Measurements from ENCODE around the gene POC1B. TPM values are rescaled to one million over a fixed set of nuclear protein-coding genes. Genes with fewer than 3 reads are reported as not detected.

Gene POC1B
- total RNA-seq, 1 experiment from 2014 or later: 13.0 TPM

DNA sequence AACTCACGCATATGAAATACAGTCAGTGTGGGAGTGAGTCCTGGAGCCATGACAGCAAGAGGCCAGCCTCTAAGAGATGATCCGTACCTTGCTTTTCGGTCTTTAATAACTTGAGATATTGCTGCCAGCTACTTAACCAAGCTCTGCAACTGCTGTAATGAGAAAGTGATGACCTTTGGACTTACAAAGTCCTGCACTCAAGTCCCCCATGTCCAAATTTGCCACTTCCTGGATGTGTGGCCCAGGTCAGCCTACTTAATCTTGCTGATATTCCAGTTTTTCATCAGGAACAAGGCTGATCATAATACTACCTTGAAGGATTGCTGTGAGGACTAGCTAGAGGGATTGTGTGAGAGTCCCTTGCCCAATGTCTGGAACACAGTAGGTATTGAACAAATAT is 139.7 kb downstream of the POC1B start:
- DNase-seq (ENCODE audit: low read depth, low spot score): no peak
- in situ Hi-C loops (cut with HindIII; ENCODE audit: low pct_unique_long_range_greater_than_20kb, low sequenced_read_pairs): no loop called here

DNA sequence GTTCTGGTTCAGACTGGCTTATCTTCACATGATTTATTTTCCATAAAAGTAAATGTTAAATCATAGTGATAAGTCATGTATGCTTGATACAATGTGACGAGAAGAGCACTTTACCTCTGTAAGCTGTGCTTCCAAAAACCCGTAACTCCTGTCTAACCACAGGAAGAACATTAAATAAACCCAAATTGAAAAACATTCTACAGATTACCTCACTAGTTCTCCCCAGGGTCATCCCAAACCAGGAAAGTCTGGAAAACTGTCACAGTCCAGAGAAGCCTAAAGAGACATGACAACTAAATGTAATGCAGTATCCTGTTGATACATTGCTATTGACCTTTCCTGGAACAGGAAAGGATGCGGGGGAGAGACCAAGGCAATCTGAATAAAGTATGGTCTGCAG is 141.0 kb downstream of the POC1B start:
- DNase-seq (ENCODE audit: low read depth, low spot score): no peak
- in situ Hi-C loops (cut with HindIII; ENCODE audit: low pct_unique_long_range_greater_than_20kb, low sequenced_read_pairs): no loop called here

DNA sequence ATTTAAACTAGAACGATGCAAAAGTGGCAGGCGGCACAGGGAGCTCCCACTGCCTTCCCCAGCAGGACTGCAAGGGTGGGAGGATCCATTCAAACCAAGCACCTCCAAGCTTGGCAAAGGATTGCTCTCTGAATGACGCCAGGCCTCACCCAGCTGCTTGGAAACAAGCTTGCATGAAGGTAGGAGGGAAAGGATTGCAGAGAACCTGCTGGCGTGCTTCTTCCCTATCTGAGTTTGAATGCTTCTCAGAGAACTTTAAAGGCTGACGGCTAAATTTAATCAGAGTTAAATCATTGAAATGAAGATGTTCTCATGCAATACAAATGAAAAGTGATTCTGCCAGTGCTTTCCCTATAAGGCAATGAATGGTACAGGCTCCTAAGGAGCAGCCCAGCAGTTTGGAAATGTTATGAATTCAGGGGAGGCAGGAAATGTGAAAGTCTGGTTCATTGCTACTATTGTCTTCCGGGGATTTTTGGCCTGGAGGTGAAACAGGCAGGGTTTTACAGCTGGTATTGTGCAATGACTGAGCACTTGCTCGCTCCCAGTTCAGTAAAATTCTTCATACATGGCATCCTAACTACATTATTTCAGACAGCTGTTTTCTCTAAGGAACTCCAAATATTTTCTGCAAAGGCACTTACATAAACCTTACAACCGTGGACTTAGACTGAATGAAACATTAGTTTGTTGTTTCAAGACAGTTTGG is 141.6 kb downstream of the POC1B start:
- peak; percentile 48 for DNase-seq (ENCODE audit: low read depth, low spot score)
- in situ Hi-C loops (cut with HindIII; ENCODE audit: low pct_unique_long_range_greater_than_20kb, low sequenced_read_pairs): no loop called here

DNA sequence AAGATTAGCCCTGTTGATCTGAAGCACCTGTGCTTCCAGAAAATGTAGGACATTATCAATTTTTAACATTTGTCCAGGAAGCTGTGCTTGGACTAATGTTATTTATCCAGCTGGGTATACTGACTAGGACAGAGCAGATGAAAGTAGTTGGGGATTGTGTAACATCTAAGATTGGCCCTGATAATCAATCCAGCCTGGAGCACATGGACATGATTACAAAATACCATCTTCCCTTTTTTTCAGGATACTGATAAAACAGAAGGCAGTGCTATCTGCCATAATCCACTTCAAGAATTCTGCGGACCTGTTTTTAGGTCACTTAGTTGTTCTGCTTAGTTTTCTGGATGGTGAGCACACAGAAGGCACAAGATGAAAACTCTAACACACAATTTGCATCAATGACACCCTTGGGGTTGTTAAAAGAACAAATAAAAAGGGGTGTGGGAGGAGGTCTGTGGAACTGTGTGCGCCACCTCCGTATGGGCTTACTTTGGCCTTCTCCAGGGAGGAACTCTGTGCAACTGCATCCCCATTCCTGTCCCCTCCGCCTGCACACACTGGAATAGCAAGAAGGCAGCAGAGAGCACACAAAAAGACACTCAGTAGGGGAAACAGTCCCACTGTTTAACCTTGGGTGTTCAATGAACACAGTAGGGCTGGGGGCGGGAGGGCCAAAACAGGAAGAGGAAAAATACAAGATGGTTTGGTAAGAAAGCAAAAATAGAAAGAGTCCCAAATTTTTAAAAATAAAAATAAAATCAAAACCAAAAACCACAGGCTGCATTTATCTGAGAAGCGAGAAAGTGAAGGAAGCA is 142.4 kb downstream of the POC1B start:
- no peak for DNase-seq (ENCODE audit: low read depth, low spot score)

DNA sequence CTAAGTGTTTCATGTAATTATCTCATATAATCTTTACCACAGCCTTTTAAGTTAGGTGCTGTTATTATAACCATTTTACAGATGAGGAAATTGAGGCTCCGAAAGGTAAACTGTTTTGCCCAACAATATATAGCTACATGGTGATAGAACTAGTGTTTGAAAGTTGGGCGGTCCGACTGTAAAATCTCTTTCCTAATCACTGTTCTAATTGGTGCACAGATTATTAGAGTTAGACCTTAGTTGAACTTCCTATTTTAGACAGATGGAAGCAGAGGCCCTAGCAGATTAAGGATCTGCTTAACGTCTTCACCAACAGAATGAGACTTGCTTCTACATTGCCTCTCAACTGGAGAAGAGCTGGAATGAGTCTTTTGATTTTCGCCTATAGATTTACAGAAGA is 143.5 kb downstream of the POC1B start:
- in situ Hi-C loops (cut with HindIII; ENCODE audit: low pct_unique_long_range_greater_than_20kb, low sequenced_read_pairs): no loop called here
- DNase-seq (ENCODE audit: low read depth, low spot score): no peak

More for the DNA sequence above, 142.4 kb downstream of the POC1B start:
- in situ Hi-C loops (cut with HindIII; ENCODE audit: low pct_unique_long_range_greater_than_20kb, low sequenced_read_pairs): no loop called here

DNA sequence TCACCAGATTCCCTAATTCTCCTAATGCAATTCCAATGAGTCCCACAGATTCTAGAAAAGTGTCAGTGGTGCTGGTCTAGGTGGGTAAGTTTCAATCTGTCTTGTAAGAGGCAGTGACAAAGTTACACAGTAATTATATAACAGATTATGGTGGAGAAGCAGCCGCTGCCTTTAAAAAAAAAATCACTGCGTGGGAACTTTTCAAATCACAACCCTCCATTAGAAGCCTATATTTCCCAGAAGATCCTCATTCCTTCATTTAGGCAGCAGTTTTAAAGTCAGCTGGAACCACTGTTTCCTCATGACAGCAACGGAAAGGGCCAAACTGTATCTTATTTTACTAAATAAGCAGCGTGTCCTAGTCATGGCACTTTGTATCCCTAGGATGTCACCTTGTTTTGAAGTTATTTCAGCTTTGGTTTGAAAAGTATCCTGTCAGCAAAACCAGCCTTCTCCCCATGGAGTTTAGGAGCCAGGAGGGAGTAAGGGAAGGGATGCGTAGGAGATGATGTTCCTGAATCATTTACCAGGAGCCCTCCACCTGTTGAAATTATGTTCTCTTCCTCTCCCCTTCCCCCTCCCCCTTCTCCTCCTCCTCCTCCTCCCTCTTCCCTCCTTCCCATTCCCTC is 145.9 kb downstream of the POC1B start:
- in situ Hi-C loops (cut with HindIII; ENCODE audit: low pct_unique_long_range_greater_than_20kb, low sequenced_read_pairs): no loop called here

DNA sequence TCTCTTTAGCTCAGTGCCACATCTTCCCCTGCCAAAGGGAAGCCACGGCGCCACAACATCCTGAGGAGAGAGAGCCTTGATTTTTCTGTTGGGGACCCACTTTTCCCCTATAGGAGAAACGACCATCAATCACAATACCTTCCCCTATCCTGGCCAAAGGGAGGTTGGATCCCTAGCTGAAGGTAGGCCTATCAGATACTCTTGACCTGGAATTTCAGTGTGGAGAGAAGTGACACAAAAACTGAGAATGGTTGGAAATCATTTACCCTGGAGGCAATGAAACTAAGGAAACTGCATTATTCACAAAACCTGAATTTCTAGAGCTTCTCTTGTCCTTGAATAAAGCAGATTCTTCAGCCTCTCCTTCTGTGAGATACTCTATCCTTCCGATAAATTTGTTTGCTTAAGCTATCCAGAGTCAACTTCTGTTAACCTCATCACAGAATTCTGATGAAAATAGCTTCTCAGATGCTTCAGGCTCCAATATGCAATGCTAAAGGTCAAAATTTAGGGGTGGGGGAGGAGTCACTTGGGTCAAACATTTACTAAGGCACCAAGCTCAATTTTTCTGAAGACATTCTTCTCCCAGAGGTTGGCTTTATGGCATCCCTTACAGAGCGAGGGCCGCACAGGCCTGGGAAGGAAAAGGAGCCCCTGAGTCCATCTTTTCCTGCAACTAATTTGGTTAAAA is 146.6 kb downstream of the POC1B start:
- in situ Hi-C loops (cut with HindIII; ENCODE audit: low pct_unique_long_range_greater_than_20kb, low sequenced_read_pairs): no loop called here
- DNase-seq (ENCODE audit: low read depth, low spot score): no peak

More for the DNA sequence above, 145.9 kb downstream of the POC1B start:
- no peak for DNase-seq (ENCODE audit: low read depth, low spot score)

DNA sequence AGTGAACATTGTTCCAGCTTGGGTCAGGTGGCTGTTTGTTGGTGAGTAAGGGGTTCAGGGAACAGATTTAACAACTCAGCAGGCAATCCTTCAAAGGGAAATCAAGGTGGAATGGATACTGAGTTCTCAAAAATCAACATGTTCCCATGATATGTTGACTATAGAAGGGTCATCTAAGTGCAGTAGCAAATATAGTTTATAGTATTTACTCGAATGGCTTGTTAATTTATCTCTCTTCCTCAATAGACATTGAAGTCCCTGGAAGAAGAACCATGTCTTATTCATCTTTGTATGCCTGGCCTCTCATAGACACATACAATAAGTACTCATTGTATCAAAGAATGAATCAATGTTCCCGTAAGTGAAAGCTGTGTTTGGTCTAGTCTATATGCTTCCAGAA is 149.0 kb downstream of the POC1B start:
- in situ Hi-C loops (cut with HindIII; ENCODE audit: low pct_unique_long_range_greater_than_20kb, low sequenced_read_pairs): no loop called here

DNA sequence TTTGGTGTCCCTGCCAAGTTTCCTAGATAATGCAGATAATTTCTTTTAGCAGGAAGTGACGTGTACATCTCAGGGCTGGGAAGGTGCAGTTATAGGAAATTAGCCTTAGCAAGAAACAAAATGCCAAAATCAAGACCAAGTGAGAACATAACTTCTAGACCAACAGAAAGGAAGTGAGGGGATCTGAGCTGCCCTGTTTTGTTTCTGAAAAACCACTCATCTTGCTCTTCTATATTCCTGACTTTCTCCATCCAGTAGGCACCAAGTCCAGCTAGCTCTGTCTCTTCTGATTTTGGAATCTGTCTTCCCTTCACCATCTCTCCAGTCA is 149.7 kb downstream of the POC1B start:
- in situ Hi-C loops (cut with HindIII; ENCODE audit: low pct_unique_long_range_greater_than_20kb, low sequenced_read_pairs): no loop called here
- DNase-seq (ENCODE audit: low read depth, low spot score): no peak

More for the DNA sequence above, 149.0 kb downstream of the POC1B start:
- peak; percentile 36 for DNase-seq (ENCODE audit: low read depth, low spot score)

DNA sequence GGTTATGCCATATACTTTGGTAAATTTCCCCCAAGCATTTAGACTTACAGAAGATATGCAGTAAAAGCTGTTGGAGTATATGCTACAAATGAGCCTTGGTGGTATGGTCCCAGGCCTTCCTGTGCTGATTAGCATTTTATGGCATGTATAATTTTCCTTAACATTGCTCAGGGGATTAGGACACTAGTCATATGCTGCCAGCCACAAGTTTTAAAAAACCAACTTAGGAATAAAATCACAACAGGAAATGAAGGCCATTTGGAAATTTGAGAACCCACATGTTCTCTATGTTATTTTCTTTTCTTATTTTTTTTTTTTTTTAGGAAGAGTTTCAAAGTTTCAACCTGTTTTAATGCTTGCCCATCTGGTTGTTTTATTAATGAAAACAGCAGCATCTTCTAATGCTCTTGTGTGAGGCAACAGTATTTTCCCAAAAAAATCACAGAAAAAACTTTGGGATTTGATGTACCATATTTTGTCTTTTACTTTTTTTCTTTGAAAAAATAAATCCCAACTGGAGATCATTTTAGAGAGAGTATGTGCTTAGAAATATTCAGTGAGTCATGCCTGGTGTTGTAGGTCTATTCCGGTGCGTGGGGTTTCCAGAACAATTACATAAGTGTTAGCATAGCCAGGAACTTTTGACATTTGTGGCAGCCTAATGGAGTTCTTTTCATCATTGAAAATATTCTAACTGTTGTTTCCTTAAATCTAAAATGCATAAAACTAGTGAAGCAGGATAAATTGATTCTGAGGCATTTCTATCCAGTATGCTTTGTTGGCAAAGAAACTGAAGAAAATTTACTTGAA is 151.9 kb downstream of the POC1B start:
- DNase-seq (ENCODE audit: low read depth, low spot score): peak; percentile 33
- in situ Hi-C loops (cut with HindIII; ENCODE audit: low pct_unique_long_range_greater_than_20kb, low sequenced_read_pairs): no loop called here

DNA sequence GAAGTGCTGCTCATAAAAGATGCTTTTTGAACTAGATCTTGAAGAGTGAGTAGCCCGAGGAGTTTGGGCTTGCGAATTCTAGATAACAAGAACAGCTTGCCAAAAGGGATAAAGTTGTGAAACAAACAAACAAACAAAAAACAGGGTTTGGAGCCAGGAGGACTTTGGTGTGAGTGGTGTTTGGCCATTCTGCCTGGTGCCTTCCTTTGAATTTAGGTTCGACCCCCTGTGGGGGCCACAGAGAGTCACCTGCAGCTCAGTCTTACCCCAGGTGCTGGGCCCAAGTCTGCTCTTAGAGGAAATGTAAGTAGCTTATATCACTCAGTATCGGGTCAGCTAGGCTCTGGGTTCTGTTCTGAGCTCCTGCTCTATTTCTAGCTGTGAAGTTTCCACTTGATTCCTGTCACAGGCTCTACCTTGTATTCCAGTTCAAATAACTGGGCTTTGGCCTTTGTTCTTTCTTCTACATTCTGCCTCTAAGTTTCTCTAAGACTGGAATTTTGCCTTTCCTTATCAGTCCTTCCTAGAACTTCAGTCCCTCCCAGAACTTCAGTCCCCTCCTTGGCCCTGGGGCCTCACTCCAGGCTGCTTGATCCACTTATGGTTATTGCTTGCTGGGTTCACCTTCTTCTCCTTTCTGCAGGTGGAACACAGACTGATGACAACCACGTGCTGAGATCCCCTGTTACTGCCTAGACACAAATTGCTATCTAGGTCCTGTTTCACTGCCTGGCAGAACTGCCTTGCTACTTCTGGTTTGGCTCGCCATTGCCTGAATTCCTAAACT is 153.1 kb downstream of the POC1B start:
- in situ Hi-C loops (cut with HindIII; ENCODE audit: low pct_unique_long_range_greater_than_20kb, low sequenced_read_pairs): no loop called here
- DNase-seq (ENCODE audit: low read depth, low spot score): no peak

DNA sequence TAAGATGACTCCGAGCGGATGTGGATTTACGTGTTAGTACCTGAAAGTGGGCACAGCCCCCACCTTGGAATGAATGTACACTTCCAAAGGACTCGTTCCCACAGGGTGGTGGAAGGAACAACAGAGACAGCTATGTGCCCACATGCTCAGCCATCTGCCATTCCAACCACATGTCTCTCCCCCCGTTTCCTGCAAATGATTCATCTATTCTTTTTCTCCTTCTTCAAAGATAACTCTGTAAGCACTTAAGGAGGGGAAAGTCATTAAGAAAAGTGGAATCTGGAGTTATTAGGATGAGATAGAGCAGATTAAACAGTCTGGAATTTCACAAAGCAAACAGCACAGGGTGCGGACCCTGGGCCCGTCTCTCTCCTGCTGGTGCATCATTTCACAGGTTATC is 155.0 kb downstream of the POC1B start:
- in situ Hi-C loops (cut with HindIII; ENCODE audit: low pct_unique_long_range_greater_than_20kb, low sequenced_read_pairs): no loop called here
- peak; percentile 66 for DNase-seq (ENCODE audit: low read depth, low spot score)

DNA sequence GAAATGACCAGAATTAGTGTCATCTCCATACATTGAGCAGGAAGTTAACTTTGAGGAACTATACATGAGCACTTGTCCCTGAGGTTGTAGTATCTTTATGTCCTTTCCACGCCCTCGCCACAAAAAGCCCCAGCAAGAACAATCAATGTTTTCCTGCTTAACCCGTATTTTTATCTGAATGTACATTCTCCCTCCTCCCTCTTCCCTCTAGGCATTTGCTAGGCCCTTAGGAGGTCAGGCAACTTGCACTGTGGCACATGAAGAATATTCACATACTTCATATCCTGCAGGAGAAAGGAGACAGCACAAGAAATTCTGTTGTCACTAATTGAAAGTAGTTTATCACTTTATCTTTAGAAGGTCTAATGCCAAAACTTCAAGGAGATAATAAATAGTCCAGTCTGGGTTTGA is 155.4 kb downstream of the POC1B start:
- no peak for DNase-seq (ENCODE audit: low read depth, low spot score)

More for the DNA sequence above, 155.4 kb downstream of the POC1B start:
- in situ Hi-C loops (cut with HindIII; ENCODE audit: low pct_unique_long_range_greater_than_20kb, low sequenced_read_pairs): no loop called here
